EH (cell line): ENCODE results near the gene UBE2C.
A peak's percentile ranks its signal among the peaks of the same experiment; 100 is the strongest.

Experiments used
- DNase-seq: peaks from one replicate; pipeline ENCODE4 v3.0.0-alpha.2; 2015; ENCODE audit warnings: low read depth

UBE2C gene

GRCh38 chr20:45833030-45833882, 20.8 kb downstream of the UBE2C start, which contains the start of gene SNX21:
Gene SNX21, plus strand, starts transcription at chr20:45833799. Its CDS starts 121 bp downstream, at chr20:45833920.
- DNase-seq, result peak; percentile 97

GRCh38 chr20:45833883-45834796, 21.7 kb downstream of the UBE2C start:
- DNase-seq, result peak; percentile 75

- no peak for DNase-seq
These were observed 22.3 kb downstream of the UBE2C start for GRCh38 chr20:45834797-45835161.

GRCh38 chr20:45835329-45835765, 22.9 kb downstream of the UBE2C start:
- DNase-seq, result no peak

- peak; percentile 66 for DNase-seq
These were observed 23.4 kb downstream of the UBE2C start for GRCh38 chr20:45835825-45836224.

- no peak for DNase-seq
These were observed 24.4 kb downstream of the UBE2C start for GRCh38 chr20:45836841-45837240.

- DNase-seq, result no peak
These were observed 28.3 kb downstream of the UBE2C start for GRCh38 chr20:45840700-45841198.

- no peak for DNase-seq
These were observed 29.1 kb downstream of the UBE2C start for GRCh38 chr20:45841407-45842129.

- peak; percentile 75 for DNase-seq
These were observed 29.8 kb downstream of the UBE2C start for GRCh38 chr20:45842169-45842812.

- DNase-seq, result no peak
These were observed 31.1 kb downstream of the UBE2C start for GRCh38 chr20:45843506-45843905.

GRCh38 chr20:45845452-45845851, 33.0 kb downstream of the UBE2C start:
- DNase-seq, result no peak

GRCh38 chr20:45848421-45848820, 36.0 kb downstream of the UBE2C start:
- no peak for DNase-seq

GRCh38 chr20:45848969-45849582, 36.6 kb downstream of the UBE2C start:
- no peak for DNase-seq

- no peak for DNase-seq
These were observed 37.8 kb downstream of the UBE2C start for GRCh38 chr20:45850238-45850637.

- no peak for DNase-seq
These were observed 38.5 kb downstream of the UBE2C start for GRCh38 chr20:45850926-45851325.

GRCh38 chr20:45851501-45851900, 39.1 kb downstream of the UBE2C start:
- no peak for DNase-seq

- no peak for DNase-seq
These were observed 39.9 kb downstream of the UBE2C start for GRCh38 chr20:45852326-45852725.

- no peak for DNase-seq
These were observed 41.0 kb downstream of the UBE2C start for GRCh38 chr20:45853484-45853883.

GRCh38 chr20:45857114-45857881, 44.9 kb downstream of the UBE2C start, which contains the start of the genes ACOT8 and ZSWIM3:
Gene ACOT8, minus strand, starts transcription at chr20:45857392. Its CDS starts 77 bp downstream, at chr20:45857315.
Gene ZSWIM3, plus strand, starts transcription at chr20:45857614. Its CDS starts 212 bp downstream, at chr20:45857826.
- peak; percentile 100 for DNase-seq

- no peak for DNase-seq
These were observed 45.4 kb downstream of the UBE2C start for GRCh38 chr20:45857882-45858216.
